ENCODE measurements around the gene SRR. TPM values are rescaled to one million over a fixed set of nuclear protein-coding genes. Genes with fewer than 3 reads are reported as not detected.

The SRR gene
- polyA plus RNA-seq, 1 experiment, result 27.3 TPM

DNA sequence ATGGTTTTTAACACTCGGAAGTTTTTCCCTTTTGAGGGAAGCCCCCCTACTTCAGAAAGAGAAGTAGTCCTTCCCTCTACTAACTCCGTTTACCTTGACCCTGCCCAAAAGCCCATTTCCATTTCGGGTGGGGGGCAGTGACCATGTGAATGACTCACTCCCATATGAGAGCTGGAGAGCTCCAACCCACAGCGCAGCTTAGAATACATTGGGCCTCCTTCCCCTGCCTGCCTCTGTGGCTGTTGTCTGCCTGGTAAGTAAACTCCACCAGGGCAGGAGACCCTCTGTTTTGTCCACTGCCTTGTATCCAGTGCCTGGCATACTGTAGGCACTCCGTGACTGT, 34.5 kb downstream of the SRR start:
- peak overlapping the region; percentile 39 for H3K27ac ChIP-seq (ENCODE audit: low read depth, low read length)
- peaks cover 3% of the 10 kb centered on the region; the same call in 1 of the 2 replicates for H3K9me3 ChIP-seq (ENCODE audit: control insufficient read depth, insufficient read depth, low read length)
- POLR2A ChIA-PET, result interaction anchor here (0.7 to 1.4 kb wide), 5 partner anchors 10 to 80 kb away, joined by 3 to 8 read pairs (median 4); partner anchors contain the start of genes SMG6 and SRR
- peak overlapping the region; percentile 95 for H3K4me3 ChIP-seq (ENCODE audit: low read depth, low read length)
- no peaks in the 10 kb centered on the region for H3K27me3 ChIP-seq (ENCODE audit: control insufficient read depth, insufficient read depth, low read length)
- DNase-seq (ENCODE audit: low read depth, low spot score), result no peak
- CTCF ChIA-PET, result interaction anchor here (3.2 to 3.6 kb wide), 2 partner anchors 15 to 44 kb away, joined by 14 to 15 read pairs; no protein-coding TSS in a partner anchor
- TF ChIP-seq, protein P1, sequence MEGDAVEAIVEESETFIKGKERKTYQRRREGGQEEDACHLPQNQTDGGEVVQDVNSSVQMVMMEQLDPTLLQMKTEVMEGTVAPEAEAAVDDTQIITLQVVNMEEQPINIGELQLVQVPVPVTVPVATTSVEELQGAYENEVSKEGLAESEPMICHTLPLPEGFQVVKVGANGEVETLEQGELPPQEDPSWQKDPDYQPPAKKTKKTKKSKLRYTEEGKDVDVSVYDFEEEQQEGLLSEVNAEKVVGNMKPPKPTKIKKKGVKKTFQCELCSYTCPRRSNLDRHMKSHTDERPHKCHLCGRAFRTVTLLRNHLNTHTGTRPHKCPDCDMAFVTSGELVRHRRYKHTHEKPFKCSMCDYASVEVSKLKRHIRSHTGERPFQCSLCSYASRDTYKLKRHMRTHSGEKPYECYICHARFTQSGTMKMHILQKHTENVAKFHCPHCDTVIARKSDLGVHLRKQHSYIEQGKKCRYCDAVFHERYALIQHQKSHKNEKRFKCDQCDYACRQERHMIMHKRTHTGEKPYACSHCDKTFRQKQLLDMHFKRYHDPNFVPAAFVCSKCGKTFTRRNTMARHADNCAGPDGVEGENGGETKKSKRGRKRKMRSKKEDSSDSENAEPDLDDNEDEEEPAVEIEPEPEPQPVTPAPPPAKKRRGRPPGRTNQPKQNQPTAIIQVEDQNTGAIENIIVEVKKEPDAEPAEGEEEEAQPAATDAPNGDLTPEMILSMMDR (IDR thresholded peaks at IDR 0.05; ENCODE audit: low read depth, low read length), result no peak

DNA sequence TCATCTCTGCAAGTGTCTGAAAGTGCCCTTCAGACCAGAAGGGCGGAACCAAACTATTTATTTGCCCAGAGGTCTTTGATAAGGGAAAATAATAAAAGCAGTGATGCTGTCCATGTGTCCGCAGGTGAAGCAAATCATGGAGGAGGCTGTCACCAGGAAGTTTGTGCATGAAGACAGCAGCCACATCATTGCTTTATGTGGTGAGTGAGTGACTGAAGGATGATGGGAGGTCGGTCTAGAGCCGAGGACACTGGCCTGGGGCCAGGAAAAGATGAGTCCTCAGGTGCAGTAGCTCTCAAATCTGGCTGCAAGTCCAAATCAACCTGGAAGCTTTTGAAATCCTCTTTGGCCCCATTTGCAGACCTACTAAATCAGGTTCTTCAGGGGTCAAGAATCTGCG, 39.7 kb downstream of the SRR start:
- no peak for DNase-seq (ENCODE audit: low read depth, low spot score)
- Histone ChIP-seq H3K27me3 (ENCODE audit: control insufficient read depth, insufficient read depth, low read length) (no peaks in the 10 kb centered on the region), H3K27ac (ENCODE audit: low read depth, low read length) (no peak overlapping the region), H3K9me3 (ENCODE audit: control insufficient read depth, insufficient read depth, low read length) (0 out of 2 replicates have a peak, but pooled peaks cover 3% of the 10 kb centered on the region), H3K4me3 (ENCODE audit: low read depth, low read length) (no peak overlapping the region)
- ChIA-PET POLR2A (no interaction called here), CTCF (interaction anchor here (1.5 kb wide), 1 partner anchor 10 kb away, joined by 6 read pairs; no protein-coding TSS in a partner anchor)
- TF ChIP-seq, protein P1 (IDR thresholded peaks at IDR 0.05; ENCODE audit: low read depth, low read length), result no peak

DNA sequence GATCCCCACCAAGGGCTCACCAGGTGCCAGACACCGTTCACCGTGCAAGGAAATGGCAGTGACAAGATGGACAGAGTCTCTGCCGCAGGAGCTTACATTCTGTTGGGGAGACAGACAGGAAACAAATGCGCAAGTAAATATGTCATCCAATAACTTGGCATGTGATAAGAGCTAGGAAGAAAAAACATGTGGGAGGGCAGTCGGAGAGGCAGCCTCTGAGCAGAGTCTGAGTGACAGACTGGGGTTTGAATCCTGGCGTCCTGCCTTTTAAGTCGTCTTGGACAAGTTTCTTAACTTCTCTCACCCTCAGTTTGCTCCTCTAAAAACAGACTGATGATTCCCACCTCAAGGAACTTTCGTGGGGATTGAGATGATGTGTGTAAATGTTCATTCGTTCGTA, 40.8 kb downstream of the SRR start:
- TF ChIP-seq, protein P1 (IDR thresholded peaks at IDR 0.05; ENCODE audit: low read depth, low read length), result no peak
- ChIA-PET POLR2A (interaction anchor here (0.6 kb wide), 1 partner anchor 278 kb away, joined by 12 read pairs; no protein-coding TSS in a partner anchor), CTCF (interaction anchor here (0.6 kb wide), 1 partner anchor 8 kb away, joined by 4 read pairs; no protein-coding TSS in a partner anchor)
- Histone ChIP-seq H3K4me3 (ENCODE audit: low read depth, low read length) (no peak overlapping the region), H3K27ac (ENCODE audit: low read depth, low read length) (no peak overlapping the region), H3K9me3 (ENCODE audit: control insufficient read depth, insufficient read depth, low read length) (0 out of 2 replicates have a peak, but pooled peaks cover 2% of the 10 kb centered on the region), H3K27me3 (ENCODE audit: control insufficient read depth, insufficient read depth, low read length) (no peaks in the 10 kb centered on the region)
- no peak for DNase-seq (ENCODE audit: low read depth, low spot score)

DNA sequence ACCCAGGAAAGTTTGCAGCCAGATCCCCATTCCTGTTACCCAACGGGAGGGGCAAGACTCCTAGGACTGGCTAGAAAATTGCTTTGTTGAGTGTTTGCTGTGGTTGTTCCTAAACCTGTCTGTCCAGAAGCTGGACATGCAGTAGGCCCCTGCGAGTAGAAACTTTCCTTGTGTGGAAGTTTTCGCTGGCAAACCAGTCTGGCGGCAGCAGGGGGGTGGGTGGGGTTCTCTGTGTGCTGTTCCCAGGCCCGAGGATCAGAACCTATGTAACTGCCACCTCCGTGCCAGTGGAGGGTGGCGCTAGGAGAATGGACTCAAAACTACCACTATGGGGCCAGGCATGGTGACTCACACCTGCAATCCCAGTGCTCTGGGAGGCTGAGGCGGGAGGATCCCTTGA, 42.7 kb downstream of the SRR start:
- TF ChIP-seq, protein P1 (IDR thresholded peaks at IDR 0.05; ENCODE audit: low read depth, low read length), result no peak
- POLR2A ChIA-PET, result no interaction called here

DNA sequence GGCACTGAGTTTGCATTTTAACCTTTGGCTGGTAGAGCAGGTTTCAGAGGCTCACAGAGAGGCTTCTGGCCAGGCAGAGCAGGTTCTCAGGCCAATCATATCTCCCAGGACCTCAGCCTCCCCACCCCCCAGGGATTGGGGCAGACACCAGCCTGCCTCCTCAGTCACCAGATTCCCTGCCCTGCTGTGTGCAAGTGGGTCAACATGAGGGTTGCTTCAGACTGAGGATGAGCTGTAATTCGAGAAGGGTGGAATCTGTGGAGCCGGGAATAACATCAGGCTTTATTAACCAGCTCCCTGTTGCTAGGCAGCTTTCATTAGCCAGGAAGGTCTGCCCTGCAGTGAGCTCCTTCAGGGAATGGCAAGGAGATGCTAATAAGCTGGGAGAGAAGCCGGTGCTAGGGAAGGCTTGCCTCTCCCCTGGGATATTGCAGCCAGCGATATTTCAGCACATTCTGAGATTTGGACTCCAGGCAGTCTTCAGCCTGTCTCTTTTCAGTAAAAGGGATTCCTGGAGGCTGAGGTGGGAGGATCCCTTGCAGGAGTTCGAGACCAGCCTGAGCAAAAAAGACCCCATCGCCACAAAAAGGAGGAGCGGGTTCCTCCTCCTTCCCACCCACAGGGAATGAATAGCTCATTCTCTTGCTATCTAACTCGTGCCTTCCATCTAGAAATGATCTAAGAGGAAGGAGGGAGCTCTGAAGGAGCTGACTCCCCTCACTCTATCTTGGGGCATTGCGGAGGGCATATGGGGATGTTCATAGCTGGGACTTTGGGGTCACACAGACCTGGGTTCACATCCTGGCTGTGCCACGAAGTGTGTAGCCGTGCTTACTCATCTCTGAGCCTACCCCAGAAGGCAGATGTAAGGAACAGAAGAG, 44.3 kb downstream of the SRR start:
- TF ChIP-seq, protein P1 (IDR thresholded peaks at IDR 0.05; ENCODE audit: low read depth, low read length), result no peak
- no peaks in the 10 kb centered on the region for H3K27me3 ChIP-seq (ENCODE audit: control insufficient read depth, insufficient read depth, low read length)
- POLR2A ChIA-PET, result interaction anchor here (0.5 to 1.4 kb wide), 6 partner anchors 10 to 45 kb away, joined by 3 to 7 read pairs (median 4); partner anchors contain the start of genes SMG6, SRR and TSR1
- peak overlapping the region; percentile 43 for H3K27ac ChIP-seq (ENCODE audit: low read depth, low read length)
- CTCF ChIA-PET, result interaction anchor here (1.4 to 1.8 kb wide), 2 partner anchors 34 to 68 kb away, joined by 5 to 11 read pairs; no protein-coding TSS in a partner anchor
- no peak overlapping the region for H3K4me3 ChIP-seq (ENCODE audit: low read depth, low read length)
- no peaks in the 10 kb centered on the region for H3K9me3 ChIP-seq (ENCODE audit: control insufficient read depth, insufficient read depth, low read length)
- DNase-seq (ENCODE audit: low read depth, low spot score), result peak; percentile 72

More for the DNA sequence above, 42.7 kb downstream of the SRR start:
- no peak overlapping the region for H3K4me3 ChIP-seq (ENCODE audit: low read depth, low read length)
- no peak for DNase-seq (ENCODE audit: low read depth, low spot score)
- no peaks in the 10 kb centered on the region for H3K9me3 ChIP-seq (ENCODE audit: control insufficient read depth, insufficient read depth, low read length)
- H3K27me3 ChIP-seq (ENCODE audit: control insufficient read depth, insufficient read depth, low read length), result no peaks in the 10 kb centered on the region
- CTCF ChIA-PET, result no interaction called here
- no peak overlapping the region for H3K27ac ChIP-seq (ENCODE audit: low read depth, low read length)
